Skeletal muscle tissue (tissue), 4 donors: ENCODE measurements around the gene TXNDC12. TPM values are rescaled to one million over a fixed set of nuclear protein-coding genes. Genes with fewer than 3 reads are reported as not detected.
"Not testable (repeated sequence)": the region's sequence is repeated elsewhere in the genome, so short reads cannot be mapped to it uniquely, and the experiment has no call there.

ENCODE experiments used
- H3K27ac ChIP-seq: one replicate; pipeline ENCODE4 v1.7.0; 2013; ENCODE audit warnings: mild to moderate bottlenecking, low read depth, low read length, inconsistent platforms
- H3K27me3 ChIP-seq, 3 donors: one replicate each; pipeline ENCODE4 v1.7.0; 2013; ENCODE audit warnings: low read length in 3 of 3; ENCODE audit not compliant: control insufficient read depth in 3 of 3, insufficient read depth in 3 of 3
- H3K36me3 ChIP-seq, 3 donors: one replicate each; pipeline ENCODE4 v1.7.0; 2013; ENCODE audit warnings: low read length in 3 of 3; ENCODE audit not compliant: control insufficient read depth in 3 of 3, insufficient read depth in 3 of 3
- H3K4me1 ChIP-seq, 3 donors: one replicate each; pipeline ENCODE4 v1.7.0; 2013; ENCODE audit warnings: low read length in 3 of 3, mild to moderate bottlenecking in 3 of 3; ENCODE audit not compliant: control insufficient read depth in 3 of 3, insufficient read depth in 3 of 3
- H3K4me3 ChIP-seq, 3 donors: one replicate each; pipeline ENCODE4 v1.7.0; 2013; ENCODE audit warnings: low read length in 3 of 3
- H3K9ac ChIP-seq, 3 donors: one replicate each; pipeline ENCODE4 v1.7.0; 2013; ENCODE audit warnings: low read length in 3 of 3, mild to moderate bottlenecking in 3 of 3, moderate library complexity in 2 of 3, low read depth in 1 of 3
- H3K9me3 ChIP-seq, 3 donors: one replicate each; pipeline ENCODE4 v1.7.0; 2013; ENCODE audit warnings: low read length in 3 of 3; ENCODE audit not compliant: control insufficient read depth in 3 of 3
- total RNA-seq: library from RNA; depleted of rRNA; stranded (reverse); fragments of >200 nt; gene quantifications from one replicate; pipeline ENCODE4 v1.2.3, GENCODE V29; 2014
- donor health status: Osteomylitis.

TXNDC12 gene
- total RNA-seq, result 6.8 TPM

DNA sequence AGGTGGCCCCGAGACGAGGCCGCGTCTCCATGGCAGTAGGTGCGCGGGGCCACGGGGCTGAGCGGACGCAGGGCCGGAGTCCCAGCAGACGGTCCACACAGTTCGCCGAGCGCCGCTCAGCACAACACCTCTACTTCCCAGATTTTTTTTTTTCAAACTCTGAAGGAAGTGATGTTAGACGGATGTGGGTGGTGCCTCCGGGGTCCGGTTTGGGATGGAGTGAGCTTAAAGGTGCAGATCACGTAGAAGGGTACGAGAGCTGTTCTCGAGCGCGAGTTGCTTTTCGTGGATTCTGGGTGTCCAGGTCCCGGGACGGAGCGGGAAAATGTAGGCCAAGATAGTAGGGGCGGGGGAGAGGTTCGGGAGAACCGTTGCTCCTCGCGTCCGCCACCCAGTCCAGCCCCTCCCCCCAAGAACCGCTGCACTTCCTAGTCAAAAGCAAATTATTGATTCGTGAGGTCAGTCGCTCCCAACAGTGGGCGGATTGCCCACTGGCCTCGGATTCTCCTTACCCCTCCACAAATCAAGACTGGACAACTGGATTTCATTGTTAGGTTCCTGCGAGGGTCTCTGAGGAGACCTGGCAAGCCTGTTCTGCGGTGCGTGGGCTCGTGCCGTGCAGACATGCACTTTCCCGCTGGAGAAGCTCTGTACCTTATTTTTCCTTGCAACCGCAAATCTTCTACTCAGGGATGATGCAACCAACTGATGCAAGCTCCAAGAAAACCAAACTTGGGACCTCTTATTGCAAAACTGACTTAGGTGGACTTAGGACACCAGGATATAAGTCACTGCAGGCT, at the start of gene TXNDC12:
Gene TXNDC12, minus strand, starts transcription at position 126 of the 800 bp plus-strand sequence. Its CDS starts 95 bp downstream, at position 31.
- Histone ChIP-seq H3K27me3 (no peaks in the 10 kb centered on the region), H3K4me1 (peaks cover 17 to 43% (median 38%) of the 10 kb centered on the region in 3 donors), H3K27ac (peak within 1 kb of the TSS; percentile 91), H3K9ac (peak within 1 kb of the TSS; percentile 85 to 87 (median 87)), H3K36me3 (peaks cover under 1 to 9% (median 3%) of the 10 kb centered on the region in 3 donors), H3K4me3 (peak within 1 kb of the TSS; percentile 91 to 98 (median 94)), H3K9me3 (no peaks in the 10 kb centered on the region)

DNA sequence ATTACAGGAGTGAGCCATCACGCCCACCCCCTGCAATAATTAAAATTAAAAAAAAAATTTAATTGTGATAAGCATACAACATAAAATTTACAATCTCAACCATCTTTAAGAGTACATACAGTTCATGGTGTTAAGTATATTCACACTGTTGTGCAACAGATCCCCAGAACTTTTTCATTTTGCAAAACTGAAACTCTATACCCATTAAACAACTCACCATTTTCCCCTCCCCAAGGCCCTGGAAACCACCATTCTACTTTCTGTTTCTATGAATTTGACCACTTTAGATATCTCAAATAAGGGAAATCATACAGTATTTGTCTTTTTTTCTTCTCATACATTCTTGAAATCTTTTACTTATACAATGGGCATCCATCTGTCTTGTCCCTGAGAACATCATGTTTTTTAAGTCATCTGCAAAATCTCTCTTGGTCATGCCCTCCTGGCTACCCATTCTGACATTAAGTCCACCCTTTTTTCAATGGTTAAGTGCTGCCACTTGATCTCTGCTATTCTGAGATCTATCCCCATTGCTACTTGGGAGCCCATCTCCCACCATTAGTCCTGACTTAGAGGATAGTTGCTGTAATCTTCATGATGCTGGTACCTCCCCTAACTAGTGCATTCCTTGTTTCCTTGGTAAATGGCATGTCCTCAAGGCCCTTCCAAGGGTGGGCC, 47.5 kb upstream of the TXNDC12 start:
- Histone ChIP-seq H3K36me3 (no peaks in the 10 kb centered on the region), H3K27ac (no peak overlapping the region), H3K27me3 (no peaks in the 10 kb centered on the region), H3K9me3 (no peaks in the 10 kb centered on the region), H3K4me1 (no peaks in the 10 kb centered on the region), H3K9ac (no peak overlapping the region), H3K4me3 (no peak overlapping the region)

DNA sequence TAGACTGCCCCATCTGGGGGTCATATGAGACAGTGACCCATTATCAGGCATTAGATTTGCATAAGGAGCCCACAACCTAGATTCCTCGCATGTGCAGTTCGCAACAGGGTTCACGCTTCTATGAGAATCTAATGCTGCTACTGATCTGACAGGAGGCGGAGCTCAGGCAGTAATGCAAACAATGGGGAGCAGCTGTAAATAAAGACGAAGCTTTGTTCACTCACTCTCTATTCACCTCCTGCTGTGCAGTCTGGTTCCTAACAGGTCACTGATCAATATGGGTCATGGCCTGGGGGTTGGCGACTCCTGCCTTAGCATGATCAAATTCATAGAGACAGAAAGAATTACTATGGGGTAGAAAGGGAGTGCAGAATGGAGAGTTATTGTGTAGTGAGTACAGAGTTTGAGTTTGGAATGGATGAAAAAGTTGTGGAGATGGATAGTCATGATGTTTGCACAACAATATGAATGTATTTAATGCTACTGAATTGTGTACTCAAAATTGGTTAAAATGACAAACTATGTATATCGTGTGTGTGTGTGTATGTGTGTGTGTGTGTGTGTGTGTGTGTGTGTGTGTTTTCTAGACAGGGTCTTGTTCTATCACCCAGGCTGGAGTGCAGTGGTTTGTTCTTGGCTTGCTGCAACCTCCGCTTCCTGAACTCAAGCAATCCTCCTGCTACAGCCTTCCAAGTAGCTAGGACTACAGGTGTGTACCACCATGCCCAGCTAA, 43.3 kb upstream of the TXNDC12 start:
- Histone ChIP-seq H3K27ac (no peak overlapping the region), H3K9me3 (no peaks in the 10 kb centered on the region), H3K27me3 (no peaks in the 10 kb centered on the region), H3K4me1 (no peaks in the 10 kb centered on the region), H3K36me3 (no peaks in the 10 kb centered on the region), H3K9ac (no peak overlapping the region), H3K4me3 (no peak overlapping the region)

DNA sequence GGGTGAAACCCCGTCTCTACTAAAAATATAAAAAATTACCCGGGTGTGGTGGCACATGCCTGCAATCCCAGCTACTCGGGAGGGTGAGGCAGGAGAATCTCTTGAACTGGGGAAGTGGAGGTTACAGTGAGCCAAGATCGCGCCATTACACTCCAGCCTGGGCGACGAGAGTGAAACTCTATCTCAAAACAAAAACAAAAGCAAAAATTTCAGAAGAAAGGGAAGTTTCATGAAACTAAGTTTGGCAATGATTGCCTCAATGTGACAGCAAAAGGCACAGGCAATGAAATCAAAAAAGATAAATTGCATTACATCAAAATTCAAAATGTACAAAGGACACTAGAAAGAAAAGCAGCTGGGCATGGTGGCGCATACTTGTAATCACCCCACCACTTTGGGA, 41.2 kb upstream of the TXNDC12 start:
- H3K27ac ChIP-seq, result no peak overlapping the region
- H3K36me3 ChIP-seq, result no peaks in the 10 kb centered on the region
- no peaks in the 10 kb centered on the region for H3K9me3 ChIP-seq
- H3K27me3 ChIP-seq, result no peaks in the 10 kb centered on the region
- no peak overlapping the region for H3K4me3 ChIP-seq
- H3K4me1 ChIP-seq, result no peaks in the 10 kb centered on the region
- H3K9ac ChIP-seq, result no peak overlapping the region

DNA sequence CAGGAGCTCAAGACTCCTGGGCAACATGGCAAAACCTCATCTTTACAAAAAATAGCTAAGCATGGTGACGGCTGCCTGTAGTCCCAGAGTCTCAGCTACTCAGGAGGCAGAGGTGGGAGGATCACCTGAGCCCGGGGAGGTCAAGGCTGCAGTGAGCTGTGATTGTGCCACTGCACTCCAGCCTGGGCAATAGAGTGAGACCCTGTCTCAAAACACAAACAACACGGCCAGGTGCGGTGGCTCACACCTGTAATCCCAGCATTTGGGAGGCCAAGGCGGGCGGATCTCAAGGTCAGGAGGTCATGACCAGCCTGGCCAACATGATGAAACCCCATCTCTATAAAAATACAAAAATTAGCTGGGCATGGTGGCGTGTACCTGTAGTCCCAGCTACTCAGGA, 39.3 kb upstream of the TXNDC12 start:
- not testable (repeated sequence) for H3K4me1 ChIP-seq, H3K27ac ChIP-seq, H3K9ac ChIP-seq, H3K4me3 ChIP-seq, H3K27me3 ChIP-seq, H3K9me3 ChIP-seq
- peaks cover 0 to 12% (median 10%) of the 10 kb centered on the region in 3 donors for H3K36me3 ChIP-seq

DNA sequence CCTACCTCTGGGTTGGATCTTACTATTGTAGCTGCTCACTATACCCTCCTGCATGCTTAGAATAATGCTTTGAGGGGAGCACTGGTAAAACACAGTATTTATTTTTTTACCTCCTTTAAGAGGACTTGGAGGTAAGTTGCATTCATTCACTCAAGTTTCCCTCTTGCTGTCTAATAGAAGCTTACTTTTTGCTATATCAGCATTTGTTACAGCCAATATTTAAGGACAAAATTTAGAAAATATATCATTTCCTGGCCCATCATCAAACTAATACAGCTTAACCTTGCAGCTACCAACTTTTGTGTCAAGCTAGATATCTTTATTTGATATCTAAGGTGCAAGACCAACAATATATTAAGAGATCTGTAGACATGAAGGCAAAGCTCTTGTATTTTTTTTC, 32.9 kb upstream of the TXNDC12 start:
- peaks cover 8 to 21% (median 16%) of the 10 kb centered on the region in 3 donors for H3K36me3 ChIP-seq
- H3K4me3 ChIP-seq, H3K27ac ChIP-seq, H3K9me3 ChIP-seq, H3K4me1 ChIP-seq, H3K9ac ChIP-seq, H3K27me3 ChIP-seq: not testable (repeated sequence)

DNA sequence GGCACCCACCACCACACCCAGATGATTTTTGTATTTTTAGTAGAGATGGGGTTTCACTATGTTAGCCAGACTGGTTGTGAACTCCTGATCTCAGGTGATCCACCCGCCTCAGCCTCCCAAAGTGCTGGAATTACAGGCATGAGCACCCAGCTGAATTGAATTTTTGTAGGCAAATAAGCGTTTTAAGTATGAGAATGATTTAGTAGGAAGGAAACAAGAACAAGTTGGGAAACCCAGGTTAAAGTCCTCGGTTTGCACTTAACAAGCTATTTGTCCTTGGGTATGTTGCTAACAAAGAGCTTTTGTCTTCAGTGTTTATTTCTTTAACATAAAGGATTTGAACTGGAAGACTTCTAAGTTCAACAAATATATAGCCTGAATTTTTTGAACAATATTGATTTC, 25.0 kb upstream of the TXNDC12 start:
- peaks cover 0 to 10% (median 6%) of the 10 kb centered on the region in 3 donors for H3K36me3 ChIP-seq

DNA sequence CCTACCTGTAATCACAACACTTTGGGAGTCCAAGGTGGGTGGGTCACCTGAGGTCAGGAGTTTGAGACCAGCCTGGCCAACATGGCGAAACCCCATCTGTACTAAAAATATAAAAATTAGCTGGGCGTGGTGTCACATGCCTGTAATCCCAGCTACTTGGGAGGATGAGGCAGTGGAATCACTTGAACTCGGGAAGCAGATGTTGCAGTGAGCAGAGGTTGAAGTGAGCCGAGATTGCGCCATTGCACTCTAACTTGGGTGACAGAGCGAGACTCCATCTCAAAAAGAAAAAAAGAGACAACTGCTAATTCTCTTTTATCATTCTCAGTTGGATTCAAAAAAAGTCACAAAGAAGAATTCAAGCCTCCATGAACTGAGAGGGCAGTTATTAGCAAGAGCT, 22.3 kb upstream of the TXNDC12 start:
- not testable (repeated sequence) for H3K27ac ChIP-seq, H3K9me3 ChIP-seq

More for the DNA sequence above, 25.0 kb upstream of the TXNDC12 start:
- H3K4me3 ChIP-seq, result no peak overlapping the region
- H3K9me3 ChIP-seq, result no peaks in the 10 kb centered on the region
- H3K4me1 ChIP-seq, result peaks cover 0 to 9% (median 0%) of the 10 kb centered on the region in 3 donors
- no peaks in the 10 kb centered on the region for H3K27me3 ChIP-seq
- no peak overlapping the region for H3K9ac ChIP-seq
- no peak overlapping the region for H3K27ac ChIP-seq

DNA sequence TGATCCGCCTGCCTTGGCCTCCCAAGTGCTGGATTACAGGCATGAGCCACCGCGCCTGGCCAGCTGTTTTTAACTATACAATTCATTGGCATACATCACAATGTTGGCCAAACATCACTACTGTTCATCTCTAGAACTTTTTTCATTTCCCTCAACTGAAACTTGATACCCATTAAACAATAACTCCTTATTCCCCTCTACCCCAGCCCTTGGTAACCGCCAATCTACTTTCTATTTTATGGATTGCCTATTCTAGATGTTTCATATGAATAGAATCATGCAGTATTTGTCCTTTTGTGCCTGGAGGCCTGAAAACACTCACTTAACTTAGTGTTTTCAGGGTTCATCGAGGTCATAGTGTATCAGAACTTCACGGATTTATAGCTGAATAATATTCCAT, 17.3 kb upstream of the TXNDC12 start:
- Histone ChIP-seq H3K27me3 (no peaks in the 10 kb centered on the region), H3K36me3 (peaks cover 0 to 12% (median under 1%) of the 10 kb centered on the region in 3 donors), H3K4me1 (peaks cover 0 to 8% (median 0%) of the 10 kb centered on the region in 3 donors), H3K9me3 (no peaks in the 10 kb centered on the region), H3K4me3 (no peak overlapping the region), H3K9ac (no peak overlapping the region), H3K27ac (no peak overlapping the region)

More for the DNA sequence above, 22.3 kb upstream of the TXNDC12 start:
- H3K4me3 ChIP-seq, H3K27me3 ChIP-seq, H3K36me3 ChIP-seq, H3K4me1 ChIP-seq, H3K9ac ChIP-seq: not testable (repeated sequence)
